Testis (tissue), 3 donors: Measurements from ENCODE around the gene OLFML2A. TPM values are rescaled to one million over a fixed set of nuclear protein-coding genes. Genes with fewer than 3 reads are reported as not detected.

ENCODE experiments used
- DNase-seq: peaks from one replicate; pipeline ENCODE4 v3.0.0-alpha.2; 2019
- H3K27ac ChIP-seq, 2 donors: fragments of 200-600 bp; sonication (generic); one replicate each; pipeline ENCODE4 v1.5.1; 2019
- H3K27me3 ChIP-seq: fragments of 200-600 bp; sonication (generic); one replicate; pipeline ENCODE4 v1.5.1; 2019
- H3K36me3 ChIP-seq: fragments of 200-600 bp; sonication (generic); one replicate; pipeline ENCODE4 v1.5.1; 2017; ENCODE audit warnings: low read depth; ENCODE audit errors: missing control alignments
- H3K4me1 ChIP-seq: fragments of 200-600 bp; sonication (generic); one replicate; pipeline ENCODE4 v1.5.1; 2019
- H3K4me3 ChIP-seq, 2 donors: fragments of 200-600 bp; sonication (generic); one replicate each; pipeline ENCODE4 v1.5.1; 2017 to 2019
- H3K9me3 ChIP-seq: fragments of 200-600 bp; sonication (generic); one replicate; pipeline ENCODE4 v1.5.1; 2017
- POLR2A ChIP-seq: fragments of 450-650 bp; IDR thresholded peaks from one replicate; pipeline ENCODE4 v1.6.1; 2017; ENCODE audit warnings: antibody characterized with exemption, mild to moderate bottlenecking, moderate library complexity
- WGBS, 2 donors: methylation state at CpG; one replicate each; pipeline ENCODE4 v1.1.5; 2018; 5-methylcytosine and 5-hydroxymethylcytosine counted together
- intact Hi-C: fragments of 100-400 bp; cut with DNase I; formaldehyde crosslinking; loops from one replicate; pipeline ENCODE4 v1.15.1; 2023; ENCODE audit warnings: low total_unique reads
- polyA plus RNA-seq: library from polyadenylated mRNA; stranded (reverse); fragments of 350-450 nt; fragmentation: Illumina TruSeq; extraction: RNeasy Lipid Tissue Mini Kit (QIAGEN cat#74804); gene quantifications from one replicate; pipeline ENCODE4 v1.2.3, GENCODE V29; 2014; ENCODE audit warnings: low read depth, low replicate concordance; ENCODE audit not compliant: insufficient read depth
- total RNA-seq, 2 donors: library from RNA; depleted of rRNA; stranded (reverse); fragments of >200 nt; gene quantifications; one replicate each; pipeline ENCODE4 v1.2.3, GENCODE V29; 2016
- TF ChIP-seq, protein P1 (sequence below), 3 experiments: fragments of 450-650 bp in 2 of 3; fragments of 200-600 bp in 1 of 3; sonication (generic) in 1 of 3; IDR thresholded peaks; one replicate each; pipeline ENCODE4 v1.5.1; 2016 to 2019; ENCODE audit warnings: antibody characterized with exemption in 3 of 3, mild to moderate bottlenecking in 2 of 3, moderate library complexity in 1 of 3

The OLFML2A gene
- total and polyA plus RNA-seq, 3 donors from 2014 or later: 2.6 to 5.2 (median 4.0) TPM

DNA sequence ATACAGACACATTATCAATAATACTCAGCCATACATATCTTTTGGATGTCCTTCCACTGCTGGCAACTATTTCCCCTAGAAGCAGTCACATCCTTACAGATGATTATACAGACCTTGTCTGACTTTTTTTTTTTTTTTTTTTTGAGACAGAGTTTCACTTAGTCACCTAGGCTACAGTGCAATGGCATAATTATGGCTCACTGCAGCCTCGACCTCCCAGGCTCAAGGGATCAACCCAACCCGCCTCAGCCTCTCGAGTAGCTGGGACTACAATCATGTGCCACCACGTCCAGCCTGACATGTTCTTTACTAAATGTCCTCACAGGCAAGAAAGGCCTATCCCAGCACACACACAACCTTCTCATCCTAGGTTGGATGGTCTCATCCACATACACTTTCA, 29.9 kb upstream of the OLFML2A start:
- 81 to 86% methylated on average over 4 of the region's 4 CpGs for WGBS, 2 donors
- TF ChIP-seq, protein P1, sequence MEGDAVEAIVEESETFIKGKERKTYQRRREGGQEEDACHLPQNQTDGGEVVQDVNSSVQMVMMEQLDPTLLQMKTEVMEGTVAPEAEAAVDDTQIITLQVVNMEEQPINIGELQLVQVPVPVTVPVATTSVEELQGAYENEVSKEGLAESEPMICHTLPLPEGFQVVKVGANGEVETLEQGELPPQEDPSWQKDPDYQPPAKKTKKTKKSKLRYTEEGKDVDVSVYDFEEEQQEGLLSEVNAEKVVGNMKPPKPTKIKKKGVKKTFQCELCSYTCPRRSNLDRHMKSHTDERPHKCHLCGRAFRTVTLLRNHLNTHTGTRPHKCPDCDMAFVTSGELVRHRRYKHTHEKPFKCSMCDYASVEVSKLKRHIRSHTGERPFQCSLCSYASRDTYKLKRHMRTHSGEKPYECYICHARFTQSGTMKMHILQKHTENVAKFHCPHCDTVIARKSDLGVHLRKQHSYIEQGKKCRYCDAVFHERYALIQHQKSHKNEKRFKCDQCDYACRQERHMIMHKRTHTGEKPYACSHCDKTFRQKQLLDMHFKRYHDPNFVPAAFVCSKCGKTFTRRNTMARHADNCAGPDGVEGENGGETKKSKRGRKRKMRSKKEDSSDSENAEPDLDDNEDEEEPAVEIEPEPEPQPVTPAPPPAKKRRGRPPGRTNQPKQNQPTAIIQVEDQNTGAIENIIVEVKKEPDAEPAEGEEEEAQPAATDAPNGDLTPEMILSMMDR (IDR thresholded peaks at IDR 0.05): no peak
- no peak for TF ChIP-seq POLR2A
- no peaks in the 10 kb centered on the region for H3K36me3 ChIP-seq
- H3K4me3 ChIP-seq: no peak overlapping the region
- no peaks in the 10 kb centered on the region for H3K4me1 ChIP-seq
- H3K27ac ChIP-seq: no peak overlapping the region
- no peaks in the 10 kb centered on the region for H3K9me3 ChIP-seq
- no peaks in the 10 kb centered on the region for H3K27me3 ChIP-seq
- no peak for DNase-seq
- intact Hi-C loops: no loop called here

- Histone ChIP-seq H3K36me3 (no peaks in the 10 kb centered on the region), H3K9me3 (no peaks in the 10 kb centered on the region), H3K27me3 (no peaks in the 10 kb centered on the region), H3K27ac (no peak overlapping the region), H3K4me1 (no peaks in the 10 kb centered on the region), H3K4me3 (no peak overlapping the region)
- no peak for TF ChIP-seq POLR2A
- TF ChIP-seq, protein P1 (IDR thresholded peaks at IDR 0.05): no peak
- intact Hi-C loops: no loop called here
- no peak for DNase-seq
- WGBS, 2 donors: 90 to 91% methylated on average over 3 of the region's 3 CpGs
Measured at GRCh38 chr9:124749284-124749683, 27.6 kb upstream of the OLFML2A start.

- Histone ChIP-seq H3K9me3 (no peaks in the 10 kb centered on the region), H3K27me3 (no peaks in the 10 kb centered on the region), H3K4me1 (no peaks in the 10 kb centered on the region), H3K27ac (no peak overlapping the region), H3K36me3 (no peaks in the 10 kb centered on the region), H3K4me3 (no peak overlapping the region)
- WGBS, 2 donors: 72% methylated on average over 2 of the region's 2 CpGs
- no peak for TF ChIP-seq POLR2A
- intact Hi-C loops: no loop called here
- no peak for DNase-seq
Measured at GRCh38 chr9:124749781-124750180, 27.2 kb upstream of the OLFML2A start.

- intact Hi-C loops: no loop called here
- H3K9me3 ChIP-seq: no peaks in the 10 kb centered on the region
- 84 to 91% methylated on average over 1 of the region's 1 CpG for WGBS, 2 donors
- DNase-seq: no peak
- no peaks in the 10 kb centered on the region for H3K27me3 ChIP-seq
- H3K4me3 ChIP-seq: no peak overlapping the region
- no peaks in the 10 kb centered on the region for H3K4me1 ChIP-seq
- H3K36me3 ChIP-seq: no peaks in the 10 kb centered on the region
- TF ChIP-seq, protein P1 (IDR thresholded peaks at IDR 0.05): no peak
- TF ChIP-seq POLR2A: no peak
- H3K27ac ChIP-seq: no peak overlapping the region
Measured at GRCh38 chr9:124752967-124753366, 24.0 kb upstream of the OLFML2A start.

DNA sequence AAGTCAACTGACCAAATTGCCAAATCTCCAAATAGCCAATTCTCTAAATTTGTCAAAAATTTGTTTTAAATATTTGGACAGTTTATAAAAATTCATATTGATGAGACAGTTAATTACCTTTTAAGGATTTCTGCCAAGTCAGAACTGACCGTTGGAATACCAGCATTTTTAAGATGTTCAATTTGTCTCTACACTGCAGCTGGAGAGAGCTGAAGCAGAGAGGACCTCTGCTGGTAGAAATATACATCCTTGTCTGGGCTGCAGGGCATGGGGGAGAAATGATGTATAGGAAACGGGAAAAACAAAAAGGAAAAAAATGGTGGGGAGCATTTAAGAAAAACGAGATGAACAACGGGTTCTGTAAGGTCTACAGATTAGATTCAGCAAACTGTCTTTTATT, 22.6 kb upstream of the OLFML2A start:
- DNase-seq: no peak
- 48 to 51% methylated on average over 4 of the region's 4 CpGs for WGBS, 2 donors
- no peak overlapping the region for H3K4me3 ChIP-seq
- no peaks in the 10 kb centered on the region for H3K9me3 ChIP-seq
- intact Hi-C loops: no loop called here
- TF ChIP-seq, protein P1 (IDR thresholded peaks at IDR 0.05): peak in 2 of 3 experiments; percentile 20 to 23
- TF ChIP-seq POLR2A: no peak
- H3K36me3 ChIP-seq: no peaks in the 10 kb centered on the region
- H3K27ac ChIP-seq: peak overlapping the region in 1 of 2 donors; percentile 9
- H3K4me1 ChIP-seq: peaks cover 7% of the 10 kb centered on the region
- H3K27me3 ChIP-seq: no peaks in the 10 kb centered on the region
